DND-41 (cell line): Measurements from ENCODE around the gene C4A.
"Not testable (repeated sequence)": the region's sequence is repeated elsewhere in the genome, so short reads cannot be mapped to it uniquely, and the experiment has no call there.

Source experiments
- ATAC-seq: fragments of 200-7000 bp; cut with Tn5 transposase; 3 replicates; pipeline ENCODE4 v1.9.1; 2021; ENCODE audit warnings: low read depth; ENCODE audit not compliant: insufficient read depth
- DNase-seq: peaks from one replicate; pipeline ENCODE4 v3.0.0-alpha.2; 2020
- H2AFZ ChIP-seq: 2 replicates; pipeline ENCODE4 v1.6.0; 2012; ENCODE audit warnings: low read depth, low read length
- H3K27ac ChIP-seq: 2 replicates; pipeline ENCODE4 v1.5.1; 2012; ENCODE audit warnings: low read length, inconsistent platforms
- H3K27me3 ChIP-seq: fragments of 200-600 bp; sonication (generic); 2 replicates; pipeline ENCODE4 v1.6.0; 2012; ENCODE audit warnings: low read length, mild to moderate bottlenecking, inconsistent platforms; ENCODE audit not compliant: insufficient read depth, poor library complexity
- H3K36me3 ChIP-seq: 2 replicates; pipeline ENCODE4 v1.5.1; 2012; ENCODE audit warnings: low read length, inconsistent platforms; ENCODE audit not compliant: insufficient read depth
- H3K4me1 ChIP-seq: 2 replicates; pipeline ENCODE4 v1.5.1; 2012; ENCODE audit warnings: mild to moderate bottlenecking, low read length; ENCODE audit not compliant: insufficient read depth
- H3K4me2 ChIP-seq: 2 replicates; pipeline ENCODE4 v1.6.0; 2012; ENCODE audit warnings: mild to moderate bottlenecking, moderate library complexity, low read length, inconsistent platforms; ENCODE audit not compliant: insufficient read depth
- H3K4me3 ChIP-seq, 2 experiments: fragments of 200-600 bp in 1 of 2; shearing (Covaris generic) in 1 of 2; 2 replicates each; pipeline ENCODE4 v1.5.1; 2012 to 2016; ENCODE audit warnings: inconsistent platforms in 2 of 2, low read length in 2 of 2, mild to moderate bottlenecking in 2 of 2, low read depth in 1 of 2, moderate library complexity in 1 of 2
- H3K79me2 ChIP-seq: 2 replicates; pipeline ENCODE4 v1.6.0; 2012; ENCODE audit warnings: low read length, inconsistent platforms; ENCODE audit not compliant: insufficient read depth
- H3K9ac ChIP-seq: 2 replicates; pipeline ENCODE4 v1.6.0; 2012; ENCODE audit warnings: low read depth, mild to moderate bottlenecking, inconsistent platforms, low read length, moderate library complexity
- H3K9me3 ChIP-seq: 2 replicates; pipeline ENCODE4 v1.5.1; 2012; ENCODE audit warnings: low read length, moderate library complexity, mild to moderate bottlenecking, inconsistent platforms; ENCODE audit not compliant: insufficient read depth, severe bottlenecking
- H4K20me1 ChIP-seq: 2 replicates; pipeline ENCODE4 v1.6.0; 2012; ENCODE audit warnings: low read length; ENCODE audit not compliant: insufficient read depth
- CTCF ChIP-seq: IDR thresholded peaks from 2 replicates; pipeline ENCODE4 v1.5.1; 2012; ENCODE audit warnings: borderline replicate concordance, low read length, moderate library complexity, mild to moderate bottlenecking; ENCODE audit not compliant: poor library complexity, severe bottlenecking; ENCODE audit errors: extremely low read depth
- EZH2 ChIP-seq: IDR thresholded peaks from 3 replicates; pipeline ENCODE4 v1.6.1; 2012; ENCODE audit warnings: borderline replicate concordance, low read depth, mild to moderate bottlenecking, moderate library complexity, low read length, inconsistent platforms; ENCODE audit not compliant: severe bottlenecking

C4A gene

GRCh38 chr6:32047539-32047854 lies 65.6 kb downstream of the C4A start:
- H3K4me1 ChIP-seq: no peaks in the 10 kb centered on the region
- H3K36me3 ChIP-seq: no peaks in the 10 kb centered on the region
- TF ChIP-seq EZH2 (no peak), CTCF (no peak)
- H3K79me2 ChIP-seq: no peaks in the 10 kb centered on the region
- no peak for ATAC-seq
- H3K9ac ChIP-seq: no peak overlapping the region
- H4K20me1 ChIP-seq: no peaks in the 10 kb centered on the region
- no peak overlapping the region for H2AFZ ChIP-seq
- no peak for DNase-seq
- H3K9me3 ChIP-seq: no peaks in the 10 kb centered on the region
- peaks cover 8% of the 10 kb centered on the region for H3K27me3 ChIP-seq
- no peak overlapping the region for H3K27ac ChIP-seq
- H3K4me3 ChIP-seq: no peak overlapping the region
- H3K4me2 ChIP-seq: no peak overlapping the region

- Histone ChIP-seq H2AFZ (peak overlapping the region; percentile 56; the same call in 1 of the 2 replicates), H3K4me2 (no peak overlapping the region), H3K9ac (no peak overlapping the region)
These were observed 66.3 kb downstream of the C4A start for GRCh38 chr6:32047855-32048766.

DNA sequence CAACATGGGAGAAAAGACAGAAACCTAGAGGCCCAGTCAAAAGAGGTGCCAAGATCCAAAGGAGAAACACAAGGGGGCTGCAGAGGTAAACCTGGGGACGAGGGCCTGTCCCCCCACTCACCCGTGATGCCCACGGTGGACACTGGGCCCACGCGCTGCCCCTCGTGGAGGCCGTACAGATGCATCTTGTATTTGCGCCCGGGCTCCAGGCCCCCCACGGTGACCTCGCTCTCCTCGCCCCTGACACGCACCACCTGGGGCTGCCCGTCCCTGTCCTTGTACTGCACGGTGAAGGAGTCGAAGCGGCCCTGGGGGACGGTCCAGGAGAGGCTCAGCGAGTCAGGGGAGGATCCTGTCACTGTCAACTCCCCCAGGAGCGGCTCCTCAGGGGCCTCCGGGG lies 67.3 kb downstream of the C4A start:
- not testable (repeated sequence) for H3K4me3 ChIP-seq, H2AFZ ChIP-seq, H3K36me3 ChIP-seq, H3K27ac ChIP-seq, H3K4me2 ChIP-seq, H3K9ac ChIP-seq, DNase-seq, H3K79me2 ChIP-seq, H4K20me1 ChIP-seq, H3K9me3 ChIP-seq, H3K4me1 ChIP-seq, ATAC-seq
- H3K27me3 ChIP-seq: peaks cover 15% of the 10 kb centered on the region

More at GRCh38 chr6:32047855-32048766, 66.3 kb downstream of the C4A start:
- Histone ChIP-seq H3K4me1 (no peaks in the 10 kb centered on the region), H3K36me3 (no peaks in the 10 kb centered on the region), H3K79me2 (no peaks in the 10 kb centered on the region), H3K4me3 (no peak overlapping the region), H3K27me3 (peaks cover 12% of the 10 kb centered on the region), H3K9me3 (no peaks in the 10 kb centered on the region), H3K27ac (no peak overlapping the region), H4K20me1 (no peaks in the 10 kb centered on the region)
- peak; percentile 58 for DNase-seq
- peak; percentile 86 for ATAC-seq
- TF ChIP-seq EZH2: no peak
- TF ChIP-seq CTCF: peak; percentile 80

- H3K27me3 ChIP-seq: peaks cover 21% of the 10 kb centered on the region
- not testable (repeated sequence) for H3K4me3 ChIP-seq, H3K4me2 ChIP-seq, H3K4me1 ChIP-seq, H3K36me3 ChIP-seq, H2AFZ ChIP-seq, DNase-seq, H3K9me3 ChIP-seq, H3K27ac ChIP-seq, H4K20me1 ChIP-seq, H3K79me2 ChIP-seq, ATAC-seq, H3K9ac ChIP-seq
These were observed 67.9 kb downstream of the C4A start for GRCh38 chr6:32049736-32050135.
